Activated T-helper 9 cell treated with anti-CD3 and anti-CD28 coated beads, Interleukin-2, amount 50 U/mL, for 16 hours (primary cell): ENCODE data around the gene GABRD.
A peak's percentile ranks its signal among the peaks of the same experiment; 100 is the strongest.

Experiments
- DNase-seq: peaks from one replicate; pipeline ENCODE4 v3.0.0-alpha.2; 2020; ENCODE audit warnings: low read depth

GABRD gene

GRCh38 chr1:2039251-2039650 lies 20.1 kb downstream of the GABRD start:
- DNase-seq: no peak

DNA sequence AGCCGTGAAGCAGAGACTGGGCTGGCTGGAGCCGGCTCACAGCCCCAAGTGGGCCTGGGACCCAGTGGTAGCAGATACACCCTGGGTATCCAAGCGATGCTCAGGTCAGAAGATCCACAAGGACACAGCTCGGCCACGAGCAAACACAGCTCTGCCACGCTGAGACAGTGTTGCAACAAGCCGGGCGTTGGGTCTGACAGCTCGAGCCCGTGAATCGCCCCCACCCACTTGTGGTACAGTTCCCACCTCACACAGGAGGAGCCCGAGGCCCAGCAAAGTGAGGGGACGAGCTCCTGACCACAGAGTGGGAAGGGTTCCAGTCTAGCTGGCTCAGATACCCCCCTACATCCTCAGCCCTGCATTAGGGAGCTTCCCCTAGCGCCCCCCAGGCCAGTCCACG lies 22.2 kb downstream of the GABRD start:
- DNase-seq: no peak

- no peak for DNase-seq
Measured at GRCh38 chr1:2041887-2042286, 22.7 kb downstream of the GABRD start.

- DNase-seq: no peak
Measured at GRCh38 chr1:2042830-2043773, 24.0 kb downstream of the GABRD start.

DNA sequence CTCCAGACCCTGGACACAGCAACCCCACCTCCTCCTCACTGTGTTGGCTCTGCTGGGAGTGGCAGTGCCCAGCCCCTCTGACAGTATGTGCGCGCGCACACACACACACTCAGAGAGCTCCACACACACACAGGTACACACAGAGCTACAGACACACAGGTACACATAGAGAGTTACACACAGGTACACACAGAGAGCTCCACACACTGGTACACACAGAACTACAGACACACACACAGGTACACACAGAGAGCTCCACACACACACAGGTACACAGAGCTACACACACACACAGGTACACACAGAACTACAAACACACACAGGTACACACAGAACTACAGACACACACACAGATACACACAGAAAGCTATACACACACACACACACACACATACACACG lies 24.7 kb downstream of the GABRD start:
- no peak for DNase-seq

- peak; percentile 73 for DNase-seq
Measured at GRCh38 chr1:2044510-2045319, 25.6 kb downstream of the GABRD start.

GRCh38 chr1:2045468-2046173 lies 26.5 kb downstream of the GABRD start:
- no peak for DNase-seq

DNA sequence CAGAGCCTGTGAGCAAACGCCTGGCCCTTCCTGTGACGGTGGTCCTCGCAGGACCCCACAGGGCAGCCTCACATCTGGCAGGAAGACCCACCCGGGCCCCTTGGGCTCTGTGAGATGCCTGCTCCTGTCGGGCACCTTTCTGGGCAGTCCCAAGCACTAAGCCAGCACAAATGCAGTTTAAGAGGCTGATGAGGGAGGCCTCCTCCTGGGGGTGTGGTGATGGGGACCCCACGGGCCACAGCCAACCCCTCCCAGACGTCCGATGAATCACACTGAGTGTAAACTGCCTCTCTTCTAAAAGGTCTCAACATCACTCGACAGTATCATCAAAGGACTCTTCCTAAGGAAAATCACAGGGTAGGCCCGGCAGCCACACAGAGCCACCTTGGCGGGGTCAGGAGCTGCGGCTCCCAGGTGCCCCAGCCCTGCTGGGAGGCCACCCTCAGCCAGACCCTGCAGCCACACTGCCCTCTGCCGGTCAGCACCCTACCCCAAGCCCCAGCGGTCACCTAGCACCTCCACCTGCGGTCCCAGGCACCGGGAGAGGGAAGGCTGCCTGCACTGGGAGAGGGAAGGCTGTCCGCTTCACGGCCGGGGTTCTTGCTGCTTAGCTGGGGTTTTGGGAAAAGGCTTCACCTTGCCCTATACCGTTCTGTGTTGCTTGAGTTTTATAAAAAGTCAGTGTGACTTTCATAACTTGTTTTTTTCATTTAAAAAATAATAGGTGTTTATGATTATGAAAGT lies 27.2 kb downstream of the GABRD start:
- DNase-seq: no peak

GRCh38 chr1:2046953-2047748 lies 28.0 kb downstream of the GABRD start:
- DNase-seq: no peak

DNA sequence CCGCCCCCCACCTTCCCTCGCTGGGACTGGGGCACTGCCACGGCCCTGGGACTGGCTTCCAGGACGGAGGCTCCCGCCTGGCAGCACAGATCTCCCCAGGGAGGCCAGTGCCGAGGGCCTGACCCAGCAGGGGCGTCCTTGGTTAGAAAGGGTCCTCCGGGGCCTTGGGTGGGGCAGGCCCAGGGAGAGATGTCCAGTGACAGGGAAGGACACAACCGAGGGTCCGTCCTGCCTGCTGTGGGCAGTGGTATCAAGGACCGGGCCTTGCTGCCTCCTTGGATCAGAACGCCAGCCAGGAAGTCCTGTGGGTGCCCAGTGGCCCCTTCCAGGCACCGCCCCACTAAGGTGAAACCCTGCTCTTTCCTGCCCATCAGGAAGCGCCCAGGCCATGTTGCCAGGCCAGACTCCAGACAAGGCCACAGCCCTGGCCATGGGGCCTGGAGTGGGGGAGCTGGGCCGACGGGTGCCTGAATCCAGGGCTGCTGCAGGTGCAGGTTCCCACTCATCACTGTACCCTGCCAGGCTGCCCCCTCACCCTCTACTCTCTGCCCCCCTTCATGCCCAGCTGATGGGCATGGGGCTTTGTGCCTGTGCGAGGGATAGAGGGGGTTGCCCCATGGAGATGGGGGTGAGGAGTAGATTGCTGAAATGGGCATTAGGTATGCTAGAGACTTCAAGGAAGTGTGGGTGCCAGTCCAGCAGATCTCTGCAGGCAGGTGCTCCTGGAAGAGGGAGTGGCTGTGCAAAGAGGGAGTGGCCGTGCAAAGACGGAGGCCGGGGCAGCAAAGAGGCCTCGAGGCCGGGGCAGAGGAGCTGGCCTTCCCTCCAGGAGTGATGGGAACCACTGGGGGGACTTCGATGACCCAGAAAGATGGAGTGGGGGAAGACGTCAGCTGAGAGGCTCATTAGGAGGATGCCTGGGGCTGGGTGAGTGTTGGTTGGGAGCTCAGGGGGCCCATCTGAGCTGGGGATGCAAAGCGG lies 28.9 kb downstream of the GABRD start:
- DNase-seq: no peak

DNA sequence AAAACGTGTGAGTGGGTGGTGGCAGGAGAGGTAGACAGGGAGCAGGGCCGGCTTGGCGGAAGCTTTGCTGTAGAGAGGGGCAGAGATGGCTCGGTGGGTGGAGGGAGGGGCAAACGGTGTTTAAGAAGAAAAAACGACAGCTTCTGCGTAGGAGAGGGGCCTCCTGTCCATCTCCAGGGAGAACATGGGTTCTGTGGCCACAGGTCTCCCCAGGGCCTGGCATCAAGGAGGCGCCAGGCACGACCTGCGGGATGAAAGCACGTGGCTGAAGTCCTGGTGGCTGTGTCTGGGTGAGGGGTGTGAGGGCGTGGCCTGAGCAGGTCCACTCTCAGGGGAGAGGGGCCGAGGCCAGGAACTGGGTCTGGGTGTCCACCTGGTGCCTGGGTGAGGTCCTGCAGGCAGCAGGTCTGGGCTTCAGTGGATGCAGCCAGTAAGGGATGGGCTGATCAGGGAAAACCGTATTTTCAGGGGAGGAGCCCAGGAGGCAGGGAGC lies 30.1 kb downstream of the GABRD start:
- no peak for DNase-seq

- DNase-seq: peak; percentile 94
Measured at GRCh38 chr1:2049718-2050431, 30.7 kb downstream of the GABRD start, which contains the start of gene PRKCZ. Gene PRKCZ, plus strand, starts transcription at chr1:2050411. Its CDS starts 220 bp downstream, at chr1:2050631.

GRCh38 chr1:2050461-2050792 lies 31.3 kb downstream of the GABRD start:
- DNase-seq: no peak

GRCh38 chr1:2050793-2051682 lies 31.9 kb downstream of the GABRD start:
- no peak for DNase-seq

DNA sequence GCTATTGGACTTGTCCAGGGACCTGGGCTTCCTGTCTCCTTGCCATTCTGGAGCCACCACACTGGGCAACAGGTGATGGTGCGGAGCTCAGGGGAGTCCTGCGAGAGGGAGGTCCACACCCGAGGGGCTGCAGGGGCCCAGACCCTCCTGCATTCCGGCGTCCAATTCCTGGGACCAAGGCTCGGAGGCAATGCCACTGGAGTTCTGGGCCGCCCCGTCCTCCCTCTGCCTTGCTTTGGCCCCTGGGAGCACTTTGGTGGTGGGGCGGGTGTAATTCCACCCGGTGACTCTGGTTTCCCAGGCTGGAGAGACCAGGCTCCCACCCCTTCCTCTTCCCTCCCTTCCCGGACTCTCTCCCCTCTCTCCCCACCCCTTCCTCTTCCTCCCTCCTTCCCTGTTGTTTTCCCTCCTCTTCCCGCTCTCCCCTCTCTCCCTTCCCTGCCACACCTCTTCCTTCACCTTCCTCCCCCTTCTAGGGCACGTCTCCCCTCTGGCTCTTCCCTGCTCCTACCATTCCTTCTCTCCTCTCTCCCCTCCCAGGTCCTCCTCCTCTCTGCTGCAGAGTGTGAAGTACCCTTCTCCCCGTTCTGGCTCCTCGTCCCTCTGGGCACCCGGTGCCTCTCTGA lies 33.0 kb downstream of the GABRD start:
- DNase-seq: no peak

- no peak for DNase-seq
Measured at GRCh38 chr1:2052756-2053155, 33.6 kb downstream of the GABRD start.

DNA sequence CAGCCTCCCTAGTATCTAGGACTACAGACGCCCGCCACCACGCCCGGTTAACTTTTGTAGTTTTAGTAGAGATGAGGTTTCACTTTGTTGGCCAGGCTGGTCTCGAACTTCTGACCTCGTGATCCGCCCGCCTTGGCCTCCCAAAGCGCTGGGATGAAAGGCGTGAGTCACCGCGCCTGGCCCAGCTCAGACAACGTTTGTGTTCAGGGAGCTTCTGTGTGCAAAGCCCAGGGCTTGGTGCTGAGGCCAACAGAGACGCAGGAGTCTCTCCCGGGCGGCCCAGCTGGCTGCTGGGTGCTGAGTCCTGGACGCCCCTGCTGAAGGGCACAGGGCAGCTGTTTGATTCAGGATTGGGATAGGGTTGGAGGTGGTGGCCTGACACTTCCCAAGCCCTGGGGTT lies 34.1 kb downstream of the GABRD start:
- no peak for DNase-seq
